DMS79 treated with DMSO at 0.1 percent for 48 hours (cell line): Measurements from ENCODE around the gene EPHA6.

Experiments used
- DNase-seq: peaks from one replicate; lab custom pipeline; 2025; lab: John Stamatoyannopoulos, UW

Gene EPHA6

DNA sequence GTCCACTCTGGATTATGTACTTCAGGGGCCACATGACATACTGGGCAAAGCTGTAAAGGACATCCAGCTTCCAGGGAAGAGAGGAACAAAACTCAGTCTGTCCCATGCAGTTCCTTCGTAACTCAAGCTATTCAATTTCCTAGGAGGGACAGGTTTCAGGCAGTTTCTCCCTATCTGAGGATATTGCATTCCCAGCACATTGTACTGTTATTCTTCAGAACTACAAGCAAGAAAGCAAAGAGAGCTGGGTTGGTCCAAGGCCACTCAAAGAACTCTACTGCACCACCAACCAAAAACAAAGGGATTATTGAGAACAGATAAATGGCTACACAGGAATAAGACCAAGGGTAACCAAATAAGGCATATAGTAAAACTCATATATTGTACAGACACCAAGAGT is 832.5 kb downstream of the EPHA6 start:
- no peak for DNase-seq

DNA sequence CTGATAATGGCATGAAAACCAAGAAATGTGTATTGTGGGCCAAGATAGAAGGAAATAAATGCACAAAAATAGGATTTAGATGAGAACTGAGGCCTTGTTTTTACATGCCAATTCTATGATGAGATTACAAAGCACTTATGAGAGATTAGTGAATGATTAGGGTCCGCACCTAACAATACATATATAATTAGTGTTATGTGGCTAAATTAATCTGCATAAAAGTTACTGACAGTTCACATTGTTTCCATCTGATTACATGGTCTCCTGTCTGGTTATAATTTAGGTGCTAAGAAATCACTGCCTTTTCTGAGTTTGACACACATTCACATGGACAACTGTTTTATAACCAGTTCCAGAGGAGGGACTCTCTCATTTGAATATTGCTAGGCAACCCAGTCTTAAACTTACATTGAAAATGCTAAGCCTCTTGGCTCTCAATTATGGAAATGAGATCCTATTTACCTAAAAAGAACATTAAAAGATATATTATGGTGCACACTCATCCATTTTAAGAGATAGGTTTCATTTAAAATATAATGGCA is 833.1 kb downstream of the EPHA6 start:
- no peak for DNase-seq

DNA sequence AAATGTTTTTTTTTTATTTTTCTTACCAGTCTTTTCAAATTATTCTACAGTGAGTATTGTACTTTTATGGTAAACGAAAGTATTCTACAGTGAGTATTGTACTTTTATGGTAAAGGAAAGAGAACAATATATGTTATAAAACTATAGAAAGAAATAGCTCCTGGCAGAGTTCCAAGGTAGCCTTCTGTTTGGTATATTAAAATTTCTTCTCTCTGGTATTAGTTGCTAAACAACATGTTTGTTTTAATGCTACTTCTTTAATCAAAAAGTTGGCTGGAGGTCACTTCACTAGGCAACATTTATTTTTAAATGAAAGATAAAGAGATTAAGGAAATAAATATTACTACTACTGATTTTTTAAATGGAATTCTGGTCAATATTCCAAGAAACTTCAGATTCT is 841.6 kb downstream of the EPHA6 start:
- DNase-seq: no peak

DNA sequence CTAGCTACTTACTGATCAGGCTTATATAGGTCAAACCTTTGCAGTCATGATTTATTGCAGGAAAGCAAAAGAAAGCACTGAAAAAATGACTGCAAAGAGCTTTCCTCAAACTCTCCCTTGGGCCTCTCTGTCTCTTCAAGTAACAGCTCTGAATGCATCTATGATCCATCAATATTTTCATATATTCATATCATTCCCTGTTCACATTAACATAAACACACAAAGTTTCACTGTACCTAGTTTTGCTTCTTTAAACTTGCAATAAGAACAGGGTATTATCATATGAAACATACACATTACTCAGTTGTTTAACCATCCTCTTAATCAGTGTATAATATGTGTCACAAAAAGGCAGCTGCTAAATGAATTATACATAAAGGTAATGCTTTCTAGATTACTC is 842.2 kb downstream of the EPHA6 start:
- no peak for DNase-seq

DNA sequence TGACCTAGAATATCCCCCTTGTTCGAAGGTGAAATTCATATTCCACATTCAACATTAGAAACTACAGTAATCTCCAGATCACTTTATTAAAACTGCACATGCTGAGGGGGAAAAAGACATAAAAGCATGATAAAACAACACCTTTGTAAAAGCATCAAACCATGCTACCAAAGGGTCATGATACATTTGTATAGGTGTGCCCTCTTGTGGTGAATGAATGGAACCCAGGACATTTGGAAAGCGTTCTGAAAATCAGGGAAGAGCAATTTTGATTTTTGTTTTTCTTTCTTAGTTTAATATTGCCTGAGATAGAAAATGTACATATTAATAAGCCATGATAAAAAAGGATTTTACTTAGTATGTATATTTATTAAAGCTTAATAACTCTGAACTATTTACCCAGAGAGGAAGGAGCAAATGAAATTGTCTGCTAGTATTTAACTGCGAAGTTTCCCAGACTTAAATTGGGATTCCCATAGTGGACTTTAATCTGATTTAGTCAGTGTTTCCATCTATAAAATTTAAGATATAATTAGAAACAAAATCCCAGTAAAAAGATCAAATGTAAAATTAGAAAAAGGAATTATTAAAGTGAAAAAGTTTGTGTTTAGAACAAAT is 844.4 kb downstream of the EPHA6 start:
- DNase-seq: peak; percentile 12

DNA sequence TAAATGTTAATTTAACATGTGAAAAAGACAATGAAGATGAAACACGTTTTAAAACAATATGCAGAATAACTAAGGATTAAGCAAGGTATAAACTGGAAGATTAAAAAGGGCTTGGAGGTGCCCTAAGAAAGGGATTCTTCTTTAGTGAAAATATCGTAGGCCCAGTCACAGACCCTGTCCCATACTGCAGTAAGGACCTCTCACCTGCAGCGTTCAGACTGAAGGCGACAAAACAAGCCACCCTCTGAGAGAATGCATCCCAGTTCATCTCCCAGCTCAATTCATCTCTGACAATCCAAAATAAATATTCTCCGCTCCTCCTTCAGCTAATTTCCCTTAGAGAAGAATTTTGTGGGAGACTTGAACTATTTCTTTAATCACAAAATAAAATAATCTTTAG is 847.9 kb downstream of the EPHA6 start:
- DNase-seq: no peak

DNA sequence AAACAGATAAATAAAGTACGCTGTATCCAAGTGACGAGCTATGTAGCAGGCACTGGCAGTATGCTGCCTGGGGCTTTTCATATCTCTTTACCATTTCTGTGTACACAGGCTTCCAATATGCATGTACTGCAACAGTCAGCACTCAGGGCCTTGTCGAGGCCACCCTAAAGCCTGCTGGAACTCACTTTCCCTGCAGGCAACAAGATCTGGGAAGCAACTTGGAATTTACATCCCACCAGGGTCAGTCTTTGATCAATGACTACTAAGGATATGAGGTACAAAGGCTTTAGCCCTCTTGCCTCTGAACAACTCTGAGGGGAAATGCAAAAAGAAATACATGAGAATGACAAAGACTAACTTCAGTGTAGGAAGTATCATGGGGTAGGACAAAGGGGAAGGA is 848.4 kb downstream of the EPHA6 start:
- DNase-seq: no peak

DNA sequence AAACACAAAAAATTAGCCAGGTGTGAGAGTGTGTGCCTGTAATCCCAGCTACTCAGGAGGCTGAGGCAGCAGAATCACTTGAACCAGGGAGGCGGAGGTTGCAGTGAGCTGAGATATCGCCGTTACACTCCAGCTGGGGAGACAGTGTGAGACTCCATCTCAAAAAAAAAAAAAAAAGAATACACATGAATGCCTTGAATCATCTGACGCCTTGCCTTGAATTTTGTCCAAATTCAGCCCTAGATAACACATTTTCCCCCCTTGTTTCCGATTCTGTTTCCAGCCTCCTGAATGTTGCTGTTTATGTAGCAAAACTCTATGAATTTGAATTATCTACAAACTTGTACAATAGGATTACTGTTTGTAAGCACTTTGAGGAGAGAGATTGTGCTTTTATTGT is 851.5 kb downstream of the EPHA6 start:
- no peak for DNase-seq

DNA sequence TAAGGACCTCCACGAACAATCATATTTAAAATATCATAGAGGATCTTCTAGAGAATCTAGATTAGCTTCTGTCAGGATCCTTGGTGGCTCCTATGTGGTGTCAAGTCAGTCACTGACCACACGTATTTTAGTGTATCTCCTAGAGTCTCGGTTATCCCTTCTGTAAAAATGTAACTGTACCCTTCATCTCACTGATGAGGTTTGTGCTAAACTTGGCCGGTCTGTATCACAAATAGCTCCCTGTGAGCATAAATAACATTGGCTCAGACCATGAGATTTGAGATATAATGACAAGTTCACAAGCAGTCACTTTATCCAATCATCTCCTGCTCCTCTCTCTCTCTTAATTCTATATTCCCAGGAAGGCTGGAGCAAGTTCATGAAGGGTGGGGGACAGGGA is 856.6 kb downstream of the EPHA6 start:
- DNase-seq: no peak

DNA sequence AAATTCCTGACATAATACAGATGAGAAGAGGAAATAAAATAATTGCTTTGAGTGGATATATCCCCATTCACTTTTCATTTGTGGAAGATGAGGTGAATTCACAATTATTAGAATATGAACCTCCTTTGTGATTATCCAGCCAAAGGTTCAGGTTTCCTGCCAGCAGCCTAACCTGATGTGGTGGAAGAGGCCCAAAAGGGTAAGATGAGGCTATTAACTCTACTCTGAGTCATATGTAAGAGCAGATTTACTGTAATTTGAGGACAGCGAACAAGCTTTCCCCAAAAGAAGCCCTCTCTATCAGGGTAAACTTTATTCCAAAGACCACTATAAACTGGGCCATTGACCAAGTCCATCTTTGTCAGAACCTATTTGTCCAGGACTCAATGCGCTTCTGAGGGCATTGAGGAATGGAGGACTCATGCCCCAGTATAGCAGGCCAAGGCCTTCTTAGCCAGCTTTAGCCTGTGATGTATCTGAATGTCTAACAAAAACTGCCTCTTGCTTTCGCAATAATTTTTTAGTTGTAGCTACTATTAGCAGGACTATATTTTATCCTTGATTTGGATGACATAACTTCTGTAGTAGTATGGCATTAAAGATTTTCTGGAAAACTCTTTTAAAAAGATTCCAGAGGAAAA is 859.1 kb downstream of the EPHA6 start:
- DNase-seq: no peak

DNA sequence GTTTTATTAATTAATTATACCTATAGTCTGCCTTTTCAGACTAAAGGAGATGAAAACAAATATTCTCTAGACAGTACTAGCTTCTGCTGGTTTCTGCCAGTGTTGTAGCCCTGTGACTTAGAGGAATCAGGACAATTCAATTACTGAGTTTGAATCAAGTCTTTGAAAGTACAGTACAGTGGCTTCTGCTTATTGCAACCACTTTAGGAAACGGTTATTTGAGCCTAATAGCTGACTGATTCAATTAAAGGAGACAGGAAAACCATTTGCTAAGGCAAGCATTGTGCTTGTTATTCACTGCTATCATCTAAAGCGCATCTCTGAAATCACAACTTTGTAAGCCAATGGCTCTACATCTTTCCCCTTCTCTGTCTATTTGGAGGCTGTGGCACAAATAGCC is 860.1 kb downstream of the EPHA6 start:
- no peak for DNase-seq

DNA sequence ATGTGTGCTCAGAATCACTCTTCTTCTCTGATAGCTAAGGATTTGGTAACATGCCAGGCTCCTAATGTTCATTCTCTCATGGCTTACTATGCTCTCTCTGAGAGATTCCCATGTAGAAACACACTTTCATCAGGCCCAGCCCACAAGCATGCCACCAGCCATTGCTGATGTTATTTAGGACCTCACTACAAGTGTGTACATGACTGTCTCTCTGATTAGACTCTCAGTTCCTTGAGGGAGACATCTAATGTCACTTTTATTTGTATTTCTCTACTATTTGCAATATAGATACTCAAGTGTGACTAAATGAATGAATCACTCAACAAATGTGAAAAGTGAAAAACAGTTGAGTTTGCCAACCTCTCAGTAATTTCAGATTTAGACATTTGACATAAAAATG is 865.8 kb downstream of the EPHA6 start:
- DNase-seq: no peak

DNA sequence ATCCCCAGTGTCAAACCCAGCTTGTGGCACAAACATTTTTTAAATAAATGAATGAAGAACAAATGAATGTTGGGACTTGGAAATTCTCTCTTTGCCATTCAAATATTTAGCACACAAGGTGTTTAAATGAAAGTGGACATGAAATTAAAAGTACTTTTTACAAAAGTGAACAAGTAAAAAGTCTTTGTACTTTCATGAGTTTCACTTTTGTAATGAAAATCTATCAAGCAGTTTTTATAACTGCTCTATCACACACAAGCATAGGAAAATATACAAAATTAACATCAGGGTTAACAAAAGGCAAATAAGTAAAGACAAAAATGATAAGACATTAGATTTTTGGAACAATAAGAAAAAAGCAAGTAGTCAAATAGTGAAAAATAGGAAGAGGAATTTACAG is 866.3 kb downstream of the EPHA6 start:
- DNase-seq: no peak

DNA sequence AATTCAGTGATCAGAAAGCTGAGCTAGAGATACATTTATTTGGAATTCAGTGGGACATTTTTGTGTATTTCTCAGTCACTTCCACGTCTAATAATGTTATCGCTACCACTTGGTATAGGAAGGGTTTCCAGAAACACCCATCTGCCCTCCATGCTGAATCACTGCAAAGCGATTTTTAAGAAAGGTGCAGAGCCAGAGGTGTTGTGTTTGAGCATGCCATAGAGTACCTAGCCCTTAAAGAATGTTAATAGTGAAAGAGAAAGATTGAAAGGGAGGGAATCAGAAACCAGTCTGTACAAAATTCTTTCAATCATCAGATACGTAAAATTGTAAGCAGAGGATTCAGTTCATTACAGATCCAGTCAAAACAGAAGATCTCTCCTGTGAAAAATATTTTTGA is 870.1 kb downstream of the EPHA6 start:
- DNase-seq: no peak

DNA sequence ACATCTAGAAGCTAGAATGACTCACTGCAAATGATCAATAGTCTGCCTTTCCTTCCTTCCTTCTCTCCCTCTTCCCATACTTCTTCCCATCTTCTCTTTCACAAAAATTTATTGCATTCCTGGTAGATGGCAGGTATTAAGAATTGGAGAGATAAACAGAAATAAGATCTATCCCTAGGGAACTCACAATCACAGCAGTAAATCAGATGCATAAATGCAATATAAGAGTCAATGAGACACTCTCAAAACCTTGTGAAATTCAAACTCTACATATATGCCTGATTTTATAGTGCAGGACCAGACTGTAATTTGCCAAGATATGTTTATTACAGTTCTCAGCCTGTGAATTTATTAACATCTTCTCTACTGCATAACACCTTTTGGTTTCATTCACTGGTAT is 871.9 kb downstream of the EPHA6 start:
- DNase-seq: no peak

DNA sequence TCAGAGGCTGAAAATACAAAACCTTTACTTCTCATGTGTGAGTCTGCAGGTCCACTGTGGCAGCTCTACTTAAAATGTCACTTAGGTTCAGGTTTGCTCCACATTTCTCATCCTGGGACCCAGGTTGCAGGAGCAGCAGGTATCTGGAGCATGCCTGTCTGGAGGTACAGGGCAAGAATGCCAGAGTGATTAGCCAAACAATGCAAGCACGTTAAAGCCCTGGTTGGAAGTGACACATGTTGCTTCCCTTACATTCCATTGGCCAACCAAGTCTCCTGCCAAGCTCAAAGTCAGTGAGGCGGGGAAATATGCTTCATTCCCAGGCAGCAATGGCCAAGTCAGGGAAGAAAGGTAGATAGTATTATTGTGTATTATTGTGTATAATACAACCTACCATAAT is 873.3 kb downstream of the EPHA6 start:
- no peak for DNase-seq

DNA sequence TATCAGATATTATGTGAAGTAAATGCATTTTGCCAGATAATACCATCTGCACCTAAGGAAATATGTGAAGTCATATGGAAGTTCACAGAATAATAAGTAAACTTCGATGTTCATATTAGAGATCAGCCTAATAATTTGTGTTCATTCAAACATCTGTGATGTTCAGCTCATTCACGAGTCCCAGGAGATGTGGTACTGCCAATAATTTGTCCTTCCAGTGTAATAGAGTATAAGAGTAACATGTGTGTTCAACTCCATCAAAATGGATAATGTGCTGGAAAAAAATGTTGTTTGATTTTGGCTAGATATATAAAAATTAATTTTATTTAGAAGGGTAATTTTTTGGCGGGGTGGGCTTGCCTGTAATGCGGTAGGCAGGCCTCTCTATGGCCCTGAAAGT is 874.7 kb downstream of the EPHA6 start:
- no peak for DNase-seq

DNA sequence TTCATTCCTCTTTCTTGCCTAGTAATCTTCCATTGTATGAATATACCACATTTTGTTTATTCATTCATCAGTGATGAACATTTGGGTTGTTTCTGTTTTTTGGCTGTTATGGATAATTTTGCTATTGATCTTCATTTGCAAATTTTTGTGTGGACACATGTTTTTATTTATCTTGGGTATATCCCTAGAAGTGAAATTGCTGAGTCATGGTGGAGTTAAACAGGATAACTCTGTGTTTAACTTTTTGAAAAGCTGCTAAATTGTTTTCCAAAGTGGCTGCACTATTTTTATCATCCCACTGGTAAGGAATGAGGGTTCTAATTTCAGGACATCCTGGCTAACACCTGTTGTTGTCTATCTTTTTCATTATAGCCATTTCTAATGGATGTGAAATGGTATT is 875.6 kb downstream of the EPHA6 start:
- DNase-seq: no peak

DNA sequence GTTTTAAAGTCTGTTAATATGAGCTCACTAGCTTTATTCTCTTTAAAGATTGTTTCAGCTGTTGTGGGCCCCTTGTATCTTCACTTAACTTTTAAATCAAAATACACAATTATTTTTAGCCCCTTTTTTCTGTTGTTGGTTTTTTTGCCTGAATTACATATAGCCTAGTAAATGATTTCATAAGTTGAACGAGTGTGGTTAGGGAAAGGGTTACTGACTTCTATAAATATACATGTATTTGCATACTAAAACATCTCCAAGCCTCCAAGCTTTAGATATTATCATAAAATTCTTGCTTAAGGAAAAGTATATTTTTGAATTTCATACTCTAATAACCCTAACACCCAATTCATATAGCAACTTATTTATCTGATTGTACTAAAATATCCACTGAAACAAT is 877.0 kb downstream of the EPHA6 start:
- no peak for DNase-seq

DNA sequence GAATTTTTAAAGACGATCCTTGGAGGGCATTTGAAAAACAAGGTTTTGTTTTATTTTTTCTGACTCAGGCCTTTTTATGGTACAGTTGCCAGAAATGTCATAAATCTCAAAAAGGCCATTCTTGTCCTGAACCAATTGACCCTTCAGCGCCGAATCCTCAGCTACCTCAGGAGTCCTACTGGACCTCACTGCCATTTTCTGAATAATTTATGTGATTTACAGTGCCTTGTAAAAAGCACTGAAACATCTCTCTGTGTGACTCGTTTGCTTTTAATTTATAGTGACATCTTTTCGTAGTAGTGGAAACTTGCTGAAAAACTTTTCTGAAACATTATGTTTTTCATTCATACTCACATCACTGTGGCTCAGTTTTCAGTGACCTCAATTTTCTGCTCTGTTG is 878.0 kb downstream of the EPHA6 start:
- no peak for DNase-seq

DNA sequence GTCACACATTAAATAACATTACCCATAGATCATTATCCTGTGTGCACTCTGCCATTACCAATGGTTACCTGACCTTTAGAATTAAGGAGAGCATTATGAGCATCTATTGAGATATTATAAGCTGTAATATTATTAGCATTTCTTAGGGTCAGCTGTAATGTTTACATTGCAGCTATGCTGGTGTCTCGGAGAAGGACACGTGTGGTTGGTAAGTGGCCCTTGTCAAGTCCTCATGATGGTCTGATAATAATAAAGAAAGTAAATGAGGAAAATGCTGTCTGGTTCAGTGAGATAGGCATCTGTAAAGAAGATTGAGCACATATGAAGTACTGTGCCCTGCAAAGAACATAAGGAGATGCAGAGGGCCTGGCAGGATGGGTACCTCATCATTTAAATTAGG is 878.4 kb downstream of the EPHA6 start:
- peak; percentile 27 for DNase-seq

DNA sequence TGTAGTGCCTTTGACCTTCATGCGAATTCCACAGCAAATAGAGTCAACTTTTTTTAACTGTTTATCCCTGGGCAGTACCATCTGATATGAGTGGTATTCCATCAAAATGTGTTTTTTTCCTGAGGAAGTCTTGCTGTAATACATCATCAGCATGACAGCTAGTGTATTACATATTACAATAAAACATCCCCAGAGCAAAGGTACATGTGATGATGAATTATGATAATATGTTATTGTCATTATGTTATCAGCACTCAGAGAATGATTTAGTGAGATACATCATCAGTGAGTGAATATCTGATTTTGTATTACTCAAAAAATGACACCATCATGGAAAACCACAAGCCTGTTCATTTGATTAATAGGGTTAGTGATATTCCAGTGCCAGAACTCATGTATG is 880.5 kb downstream of the EPHA6 start:
- DNase-seq: no peak

DNA sequence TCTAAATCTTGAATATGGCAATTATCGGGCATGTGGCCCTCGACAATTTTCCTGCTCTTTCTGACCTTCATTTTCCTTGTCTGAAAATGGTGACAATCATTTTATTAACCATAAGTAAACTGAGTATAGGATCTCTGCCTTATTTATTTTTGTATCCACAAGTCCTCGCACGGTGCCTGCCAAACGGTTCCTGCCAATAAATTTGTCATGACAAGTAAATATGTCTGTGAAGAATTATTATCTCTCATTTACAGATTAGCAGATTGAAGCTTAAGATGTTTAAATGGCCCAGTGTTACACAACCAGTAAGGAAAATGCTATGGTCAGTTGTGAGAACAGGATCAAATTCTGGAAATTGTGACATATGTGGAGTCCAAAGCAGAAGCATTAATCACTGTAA is 884.3 kb downstream of the EPHA6 start:
- DNase-seq: no peak

DNA sequence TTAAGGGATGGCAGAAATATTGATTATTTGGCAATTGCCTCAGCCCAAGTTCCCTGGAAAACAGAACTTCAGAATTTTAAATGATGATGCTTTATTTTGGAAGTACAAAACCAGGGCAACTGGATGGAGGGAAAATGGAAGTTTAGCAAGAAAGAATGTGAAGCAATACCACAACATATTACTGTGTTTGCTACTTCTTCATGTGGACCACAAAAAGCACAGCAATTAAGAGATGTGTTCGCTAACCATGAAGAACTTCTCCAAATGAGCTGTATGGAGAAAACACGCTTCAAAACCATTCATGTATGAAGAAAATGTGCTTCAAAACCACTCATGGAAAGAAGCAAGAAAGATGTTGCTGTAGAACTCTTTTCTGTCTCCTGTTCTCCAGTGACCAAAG is 885.5 kb downstream of the EPHA6 start:
- DNase-seq: peak; percentile 42
